GM21423 (cell line): Measurements from ENCODE around the gene GABRB2.
"Not testable (repeated sequence)": the region's sequence is repeated elsewhere in the genome, so short reads cannot be mapped to it uniquely, and the experiment has no call there.

Experiments
- ATAC-seq: cut with Tn5 transposase; IDR thresholded peaks from one replicate; pipeline ENCODE4 v1.9.1; 2021; ENCODE audit warnings: mild to moderate bottlenecking, moderate library complexity; ENCODE audit not compliant: unreplicated experiment

The GABRB2 gene

DNA sequence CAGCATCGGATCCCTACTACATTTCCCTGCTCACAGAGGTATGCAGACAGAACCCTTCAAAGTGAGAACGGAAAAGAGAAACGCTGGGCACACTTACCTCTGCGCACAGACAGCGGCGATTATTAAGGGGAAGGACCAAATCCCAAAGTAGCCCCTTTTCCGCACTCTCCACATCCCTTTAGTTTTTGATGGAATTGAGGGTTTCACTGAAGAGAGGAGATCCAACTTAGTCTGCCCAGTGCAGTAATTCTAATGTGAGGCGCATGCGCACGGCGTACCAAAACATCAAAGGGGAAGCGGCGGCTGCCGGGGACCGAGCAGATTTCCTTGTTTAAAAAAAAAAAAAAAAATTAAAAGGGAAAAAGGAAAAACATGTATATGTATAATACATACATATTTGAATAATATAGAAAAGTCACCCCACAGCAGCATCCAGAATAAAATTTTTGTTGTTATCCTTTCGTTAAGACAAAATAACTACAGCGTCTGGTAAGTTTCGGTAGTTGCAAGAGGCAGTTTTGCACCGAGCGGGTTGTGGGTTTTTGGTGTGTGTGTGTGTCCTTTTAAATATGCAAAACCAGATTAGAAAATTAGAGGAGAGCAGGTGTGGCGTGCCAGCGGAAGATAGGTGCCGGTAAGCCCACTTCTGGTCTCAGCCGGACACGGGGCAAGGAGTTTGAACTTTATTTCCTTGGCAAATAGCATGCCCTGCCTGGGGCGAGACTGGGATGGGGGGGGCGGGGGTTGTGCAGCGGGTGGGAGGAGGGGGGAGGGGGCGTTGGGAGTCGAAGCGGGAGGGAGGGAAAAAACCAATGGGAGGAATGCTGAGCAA is at the start of gene GABRB2:
GABRB2 (minus strand) TSS at position 256 of the 832 bp plus-strand sequence; CDS start at position 174, 82 bp downstream.
- peak; percentile 67 for ATAC-seq

DNA sequence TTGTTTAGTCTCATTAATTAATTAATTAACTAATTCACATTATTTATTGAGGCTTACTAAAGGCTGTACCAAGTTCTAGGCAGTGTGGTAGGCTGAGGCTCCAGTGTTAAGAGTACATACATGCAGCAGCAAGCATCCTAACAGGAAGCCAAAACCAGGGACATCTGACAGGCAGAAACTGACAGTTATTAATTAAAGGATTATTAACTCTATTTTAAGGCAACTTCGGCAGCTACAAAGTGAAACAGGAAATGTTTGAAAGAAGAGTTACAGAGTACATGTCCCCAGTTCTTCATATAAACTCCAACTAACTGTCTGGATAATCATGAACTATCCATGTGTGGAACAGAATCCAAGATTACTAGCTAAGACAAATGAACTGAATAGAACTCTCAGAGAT is 39.3 kb upstream of the GABRB2 start:
- no peak for ATAC-seq

GRCh38 chr5:161580621-161581020 is 34.1 kb upstream of the GABRB2 start:
- no peak for ATAC-seq

DNA sequence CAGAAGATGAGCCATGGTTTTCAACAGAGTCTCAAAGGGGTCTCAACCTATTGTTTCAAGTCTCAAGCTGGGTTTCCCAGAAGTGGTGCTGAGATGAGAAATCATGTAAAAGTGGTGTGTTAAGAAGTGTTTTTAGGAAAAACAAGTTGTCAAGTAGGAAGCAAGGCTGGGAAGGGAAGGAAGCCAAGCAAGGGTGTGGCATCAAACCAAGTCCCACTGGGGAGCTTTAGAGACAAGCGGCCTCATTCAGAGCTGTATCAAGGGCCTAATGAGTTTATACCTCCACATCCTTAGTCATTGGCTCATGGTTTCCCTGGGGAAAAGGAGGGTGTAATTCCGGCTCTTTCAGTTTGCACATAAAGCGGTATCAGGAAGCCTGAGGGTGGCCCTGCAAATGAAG is 26.4 kb upstream of the GABRB2 start:
- ATAC-seq = no peak

- no peak for ATAC-seq
Measured at GRCh38 chr5:161566081-161566480, 19.6 kb upstream of the GABRB2 start.

- no peak for ATAC-seq
Measured at GRCh38 chr5:161562446-161562845, 15.9 kb upstream of the GABRB2 start.

- ATAC-seq = no peak
Measured at GRCh38 chr5:161549106-161549505, 2.6 kb upstream of the GABRB2 start.

- no peak for ATAC-seq
Measured at GRCh38 chr5:161548487-161549094, 2.1 kb upstream of the GABRB2 start.

- no peak for ATAC-seq
Measured at GRCh38 chr5:161547738-161548486, 1.4 kb upstream of the GABRB2 start.

DNA sequence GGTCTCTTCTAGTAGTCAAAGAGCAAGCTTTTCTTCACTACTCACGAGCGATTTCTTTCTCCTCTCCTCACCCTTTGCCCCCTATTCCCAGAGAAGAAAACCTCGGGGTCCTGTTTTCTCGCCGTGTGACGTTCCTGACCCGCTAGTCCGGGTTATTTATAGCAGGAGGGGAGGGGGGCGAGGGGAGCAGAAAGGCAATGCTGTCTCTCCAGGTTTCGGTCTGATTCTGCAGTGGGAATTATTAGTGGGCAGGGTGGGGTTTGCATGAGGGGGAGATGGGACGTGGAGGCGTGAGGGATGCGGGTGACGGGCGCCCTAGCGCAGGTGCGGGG is 847 bp upstream of the GABRB2 start:
- no peak for ATAC-seq

GRCh38 chr5:161546095-161546469 is 443 bp downstream of the GABRB2 start:
- ATAC-seq = peak; percentile 9

DNA sequence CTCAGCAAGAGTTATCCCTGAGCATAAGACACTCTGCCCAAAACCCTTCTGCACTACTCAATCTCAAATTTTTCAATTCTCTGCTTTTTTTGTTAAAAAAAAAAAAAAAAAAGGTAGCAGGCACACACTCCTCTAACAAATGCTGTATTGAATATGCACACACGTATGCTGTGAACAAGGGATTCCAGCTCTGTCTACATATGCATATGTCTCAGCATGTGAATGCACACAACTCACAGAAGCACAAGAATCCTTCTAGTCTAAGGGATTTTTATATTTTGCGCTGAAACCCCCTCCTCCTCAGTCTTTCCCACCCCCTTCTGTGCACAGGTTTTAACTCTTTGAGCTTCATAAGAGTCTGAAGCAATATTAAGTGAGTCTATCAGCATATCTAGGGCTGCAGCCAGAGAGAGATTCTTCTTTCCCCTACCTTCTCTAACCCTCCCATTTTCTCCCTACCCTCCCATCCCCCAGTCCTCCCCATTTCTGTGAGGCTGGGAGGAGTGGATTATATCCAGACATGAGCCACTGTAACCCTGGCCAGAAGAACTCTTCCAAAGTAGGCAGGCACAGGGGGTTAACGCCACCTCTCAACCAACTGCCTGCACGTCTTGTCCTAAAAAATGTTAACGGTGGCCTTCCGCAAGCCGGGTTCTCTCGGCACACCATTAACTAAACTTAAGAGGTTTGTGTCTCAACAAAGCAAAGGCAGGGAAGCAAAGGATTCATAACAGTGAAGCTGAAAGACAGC is 1.0 kb downstream of the GABRB2 start:
- no peak for ATAC-seq

DNA sequence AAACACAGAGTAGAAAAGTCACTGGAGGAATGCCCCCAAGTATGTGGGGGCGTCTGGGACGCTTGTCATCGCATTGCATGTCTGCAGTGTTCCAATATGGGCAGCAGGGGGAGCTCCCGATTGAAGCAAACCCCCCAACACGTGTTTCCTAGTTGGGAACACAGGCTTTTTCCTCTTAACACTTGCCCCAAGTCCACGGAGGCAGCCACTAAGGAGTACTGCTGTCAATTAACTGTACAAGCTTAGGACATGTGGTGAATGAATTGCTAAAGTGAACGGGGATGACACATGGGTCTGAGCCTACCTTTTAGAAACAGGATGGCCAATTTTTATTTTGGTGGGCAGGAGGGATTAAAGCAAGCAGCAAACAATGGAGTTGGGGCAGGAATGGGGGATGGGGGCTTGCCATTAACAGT is 2.2 kb downstream of the GABRB2 start:
- peak; percentile 53 for ATAC-seq

- no peak for ATAC-seq
Measured at GRCh38 chr5:161539016-161539415, 7.5 kb downstream of the GABRB2 start.

DNA sequence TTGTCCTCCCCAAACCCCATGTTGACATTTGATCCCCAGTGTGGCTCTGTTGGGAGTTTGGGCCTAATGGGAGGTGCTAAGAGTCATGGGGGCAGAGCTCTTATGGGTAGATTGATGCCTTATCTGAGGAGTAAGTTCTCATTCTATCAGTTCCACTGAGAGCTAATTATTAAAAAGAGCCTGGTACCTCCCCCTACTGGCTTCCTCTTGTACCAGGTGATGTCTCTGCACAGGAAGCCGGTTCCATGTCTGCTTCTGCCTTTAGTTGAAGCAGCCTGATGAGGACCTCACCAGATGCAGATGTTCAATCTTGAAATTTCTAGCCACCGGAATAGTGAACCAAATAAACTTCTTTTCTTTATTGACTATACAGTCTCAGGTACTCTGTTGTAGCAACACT is 10.8 kb downstream of the GABRB2 start:
- no peak for ATAC-seq

DNA sequence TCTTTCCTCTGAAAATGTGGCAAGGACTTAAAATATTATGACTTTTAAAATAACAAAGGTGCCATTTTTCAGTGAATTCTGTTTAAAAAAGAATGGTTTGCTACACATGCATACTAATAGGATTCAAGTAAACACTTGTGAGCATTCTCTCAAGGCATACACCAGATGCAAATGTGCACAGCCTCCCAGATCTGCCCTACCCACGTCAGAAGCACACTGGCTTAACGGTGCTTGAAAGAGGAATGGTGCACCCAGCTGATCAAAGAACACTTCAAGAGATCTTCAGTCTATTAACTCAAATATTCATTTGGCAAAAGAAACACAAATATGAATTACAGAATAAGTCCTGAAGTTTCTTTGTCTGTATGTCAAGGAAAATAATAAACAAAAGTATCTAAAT is 15.8 kb downstream of the GABRB2 start:
- ATAC-seq = no peak

GRCh38 chr5:161513942-161514341 is 32.6 kb downstream of the GABRB2 start:
- ATAC-seq = no peak

- ATAC-seq = no peak
Measured at GRCh38 chr5:161507591-161507990, 38.9 kb downstream of the GABRB2 start.

DNA sequence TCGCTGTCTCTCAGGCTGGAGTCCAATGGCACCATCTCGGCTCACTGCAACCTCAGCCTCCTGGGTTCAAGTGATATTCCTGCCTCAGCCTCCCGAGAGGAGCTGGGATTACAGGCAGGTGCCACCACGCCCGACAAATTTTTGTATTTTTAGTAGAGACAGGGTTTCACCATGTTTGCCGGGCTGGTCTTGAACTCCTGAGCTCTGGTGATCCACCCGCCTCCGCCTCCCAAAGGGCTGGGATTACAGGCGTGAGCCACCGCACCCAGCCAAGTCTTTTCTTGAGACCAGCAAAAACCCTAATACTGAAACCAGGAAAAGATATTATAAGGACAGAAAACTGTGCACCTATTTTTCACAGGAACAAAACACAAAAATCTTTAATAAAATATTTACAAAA is 41.4 kb downstream of the GABRB2 start:
- ATAC-seq = not testable (repeated sequence)

DNA sequence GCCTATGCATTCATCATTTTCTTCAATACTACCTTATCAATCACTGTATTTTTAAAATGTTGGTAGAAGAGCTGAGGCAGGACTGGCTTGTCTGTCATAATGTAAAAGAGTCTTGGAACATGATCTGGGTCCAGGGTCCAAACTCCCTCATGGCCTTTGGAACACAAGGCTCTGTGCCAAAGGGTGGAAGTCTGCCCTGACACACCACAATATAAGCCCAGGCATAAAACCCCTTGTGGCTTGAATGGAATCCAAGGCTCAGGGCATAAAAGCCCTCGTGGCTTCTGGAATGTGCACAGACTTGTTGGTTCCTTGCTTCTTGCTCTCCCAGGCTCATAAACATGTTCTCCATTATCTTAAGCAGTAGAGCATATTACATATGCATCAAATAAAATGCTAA is 48.0 kb downstream of the GABRB2 start:
- no peak for ATAC-seq

- no peak for ATAC-seq
Measured at GRCh38 chr5:161483721-161484120, 62.8 kb downstream of the GABRB2 start.
